ENCODE results near the gene SNAPC4. TPM values are rescaled to one million over a fixed set of nuclear protein-coding genes. Genes with fewer than 3 reads are reported as not detected.

The SNAPC4 gene
- total RNA-seq, 1 experiment from 2014 or later, result 13.3 TPM

DNA sequence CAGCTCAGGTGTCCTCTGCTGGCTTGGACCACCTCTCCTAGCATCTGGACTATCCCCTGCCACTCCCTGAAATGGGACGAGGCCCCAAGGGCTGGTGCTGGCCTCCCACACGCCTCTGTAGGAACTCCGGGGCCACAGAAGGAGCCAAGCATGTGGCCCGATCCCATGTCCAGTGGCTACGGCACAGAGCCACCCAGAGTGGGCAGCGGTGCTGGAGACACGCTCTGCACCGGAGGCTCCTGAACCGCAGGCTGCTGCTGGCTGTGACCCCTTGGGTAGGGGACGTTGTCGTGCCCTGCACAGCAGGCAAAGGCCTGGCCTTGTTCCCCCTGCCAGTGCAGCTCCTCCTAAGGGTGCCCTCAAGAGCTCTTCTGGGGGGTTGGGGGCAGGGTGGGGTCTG is 20.1 kb downstream of the SNAPC4 start:
- peaks cover 16% of the 10 kb centered on the region for H3K36me3 ChIP-seq (replicated peaks; ENCODE audit: control insufficient read depth, insufficient read depth, low read length)
- H3K4me3 ChIP-seq (ENCODE audit: insufficient read depth, low read depth, low read length), result no peak overlapping the region
- no peak for DNase-seq
- H3K27me3 ChIP-seq (ENCODE audit: control insufficient read depth, insufficient read depth, low read length), result no peaks in the 10 kb centered on the region

- DNase-seq, result no peak
- Histone ChIP-seq H3K36me3 (replicated peaks; ENCODE audit: control insufficient read depth, insufficient read depth, low read length) (peaks cover 16% of the 10 kb centered on the region), H3K4me3 (ENCODE audit: insufficient read depth, low read depth, low read length) (no peak overlapping the region), H3K27me3 (ENCODE audit: control insufficient read depth, insufficient read depth, low read length) (no peaks in the 10 kb centered on the region)
These were observed 20.6 kb downstream of the SNAPC4 start for GRCh38 chr9:136379401-136379800.

- peaks cover 14% of the 10 kb centered on the region for H3K36me3 ChIP-seq (replicated peaks; ENCODE audit: control insufficient read depth, insufficient read depth, low read length)
- no peaks in the 10 kb centered on the region for H3K27me3 ChIP-seq (ENCODE audit: control insufficient read depth, insufficient read depth, low read length)
- no peak for DNase-seq
- no peak overlapping the region for H3K4me3 ChIP-seq (ENCODE audit: insufficient read depth, low read depth, low read length)
These were observed 21.0 kb downstream of the SNAPC4 start for GRCh38 chr9:136379003-136379287.

DNA sequence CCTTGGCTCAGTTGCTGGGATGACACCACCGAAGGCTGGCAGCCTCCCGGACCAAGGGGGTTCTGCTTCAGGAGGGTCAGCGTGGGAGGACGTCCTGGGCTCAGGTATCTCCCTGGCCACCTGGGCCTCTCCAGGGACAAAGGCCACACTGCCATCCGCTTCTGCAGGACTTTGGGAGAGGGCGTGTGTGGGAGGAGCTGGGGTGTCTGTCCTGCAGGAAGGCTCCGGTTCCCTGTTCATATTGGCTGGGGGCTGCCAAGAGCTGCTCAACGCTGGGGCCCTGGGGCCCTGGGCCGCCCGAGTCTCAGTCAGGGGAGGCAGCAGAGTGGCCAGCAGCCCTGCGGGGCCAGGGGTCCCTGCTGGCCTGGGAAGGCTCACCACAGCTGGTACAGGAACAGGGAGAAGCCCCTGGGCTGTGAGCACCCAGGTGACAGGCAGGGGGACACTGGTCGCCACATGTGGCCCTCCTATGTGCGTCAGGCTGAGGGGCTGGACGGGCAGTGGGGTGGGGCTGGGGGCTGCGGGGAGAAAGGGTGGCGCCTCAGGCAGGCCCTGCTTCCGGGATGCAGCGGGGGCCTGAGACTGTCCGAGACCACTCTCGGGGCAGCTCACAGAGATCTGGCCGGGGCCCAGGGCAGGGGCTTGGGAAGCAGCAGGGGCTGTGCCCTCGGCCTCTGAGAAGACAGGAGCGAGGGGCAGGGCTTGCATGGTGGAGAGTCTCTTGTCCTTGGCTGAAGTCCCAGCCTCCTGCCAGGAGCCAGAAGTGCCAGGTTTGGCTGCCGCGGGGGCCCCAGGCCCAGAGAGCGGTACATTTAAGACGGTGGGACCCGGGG is 21.6 kb downstream of the SNAPC4 start:
- no peak for DNase-seq
- H3K4me3 ChIP-seq (ENCODE audit: insufficient read depth, low read depth, low read length), result no peak overlapping the region
- H3K27me3 ChIP-seq (ENCODE audit: control insufficient read depth, insufficient read depth, low read length), result no peaks in the 10 kb centered on the region
- peaks cover 14% of the 10 kb centered on the region for H3K36me3 ChIP-seq (replicated peaks; ENCODE audit: control insufficient read depth, insufficient read depth, low read length)

GRCh38 chr9:136377341-136378169 is 22.4 kb downstream of the SNAPC4 start:
- H3K36me3 ChIP-seq (replicated peaks; ENCODE audit: control insufficient read depth, insufficient read depth, low read length), result peaks cover 11% of the 10 kb centered on the region
- no peak for DNase-seq
- no peaks in the 10 kb centered on the region for H3K27me3 ChIP-seq (ENCODE audit: control insufficient read depth, insufficient read depth, low read length)

GRCh38 chr9:136376457-136376856 is 23.5 kb downstream of the SNAPC4 start:
- peaks cover 6% of the 10 kb centered on the region for H3K36me3 ChIP-seq (replicated peaks; ENCODE audit: control insufficient read depth, insufficient read depth, low read length)
- no peak for DNase-seq
- no peak overlapping the region for H3K4me3 ChIP-seq (ENCODE audit: insufficient read depth, low read depth, low read length)
- no peaks in the 10 kb centered on the region for H3K27me3 ChIP-seq (ENCODE audit: control insufficient read depth, insufficient read depth, low read length)

More at GRCh38 chr9:136377341-136378169, 22.4 kb downstream of the SNAPC4 start:
- H3K4me3 ChIP-seq (ENCODE audit: insufficient read depth, low read depth, low read length), result no peak overlapping the region

DNA sequence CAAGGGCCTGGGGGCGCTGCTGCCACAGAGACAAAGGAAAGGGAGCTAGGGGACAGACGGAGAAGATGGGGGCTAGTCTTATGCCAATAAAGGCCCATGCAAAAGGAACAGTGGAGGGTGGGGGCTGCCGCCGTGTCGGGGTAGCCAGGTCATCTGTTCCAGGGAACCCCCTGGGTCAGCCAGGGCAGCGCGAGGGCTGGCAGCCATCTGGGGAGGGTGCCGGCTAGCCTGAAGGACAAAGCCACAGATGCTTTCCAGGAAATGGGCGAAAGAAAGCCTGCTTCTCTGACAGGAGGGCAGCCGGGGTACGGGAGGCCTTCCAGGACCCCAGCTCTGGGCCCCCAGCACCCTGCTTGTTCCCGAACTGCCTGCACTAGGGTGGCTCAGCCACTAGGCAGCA is 24.9 kb downstream of the SNAPC4 start:
- Histone ChIP-seq H3K4me3 (ENCODE audit: insufficient read depth, low read depth, low read length) (no peak overlapping the region), H3K27me3 (ENCODE audit: control insufficient read depth, insufficient read depth, low read length) (no peaks in the 10 kb centered on the region), H3K36me3 (replicated peaks; ENCODE audit: control insufficient read depth, insufficient read depth, low read length) (peaks cover 2% of the 10 kb centered on the region; the same call in 1 of the 2 replicates)
- no peak for DNase-seq

GRCh38 chr9:136374183-136374575 is 25.8 kb downstream of the SNAPC4 start:
- H3K27me3 ChIP-seq (ENCODE audit: control insufficient read depth, insufficient read depth, low read length), result no peaks in the 10 kb centered on the region
- DNase-seq, result no peak
- H3K36me3 ChIP-seq (replicated peaks; ENCODE audit: control insufficient read depth, insufficient read depth, low read length), result peaks cover under 1% of the 10 kb centered on the region; the same call in 1 of the 2 replicates
- no peak overlapping the region for H3K4me3 ChIP-seq (ENCODE audit: insufficient read depth, low read depth, low read length)

- Histone ChIP-seq H3K36me3 (replicated peaks; ENCODE audit: control insufficient read depth, insufficient read depth, low read length) (no peaks in the 10 kb centered on the region; the same call in 1 of the 2 replicates), H3K4me3 (ENCODE audit: insufficient read depth, low read depth, low read length) (no peak within 1 kb of the TSS), H3K27me3 (ENCODE audit: control insufficient read depth, insufficient read depth, low read length) (no peaks in the 10 kb centered on the region)
- no peak for DNase-seq
These were observed 26.4 kb downstream of the SNAPC4 start, which contains the start of gene CARD9 for GRCh38 chr9:136373300-136374182. Gene CARD9 (minus strand): TSS chr9:136373669. CDS start chr9:136372078, 1,591 bp downstream.

GRCh38 chr9:136372561-136373299 is 27.2 kb downstream of the SNAPC4 start:
- no peaks in the 10 kb centered on the region for H3K36me3 ChIP-seq (replicated peaks; ENCODE audit: control insufficient read depth, insufficient read depth, low read length)
- H3K4me3 ChIP-seq (ENCODE audit: insufficient read depth, low read depth, low read length), result no peak overlapping the region
- H3K27me3 ChIP-seq (ENCODE audit: control insufficient read depth, insufficient read depth, low read length), result no peaks in the 10 kb centered on the region
- peak; percentile 83 for DNase-seq

- Histone ChIP-seq H3K36me3 (replicated peaks; ENCODE audit: control insufficient read depth, insufficient read depth, low read length) (no peaks in the 10 kb centered on the region), H3K4me3 (ENCODE audit: insufficient read depth, low read depth, low read length) (no peak overlapping the region), H3K27me3 (ENCODE audit: control insufficient read depth, insufficient read depth, low read length) (no peaks in the 10 kb centered on the region)
- no peak for DNase-seq
These were observed 28.0 kb downstream of the SNAPC4 start for GRCh38 chr9:136372006-136372405.

DNA sequence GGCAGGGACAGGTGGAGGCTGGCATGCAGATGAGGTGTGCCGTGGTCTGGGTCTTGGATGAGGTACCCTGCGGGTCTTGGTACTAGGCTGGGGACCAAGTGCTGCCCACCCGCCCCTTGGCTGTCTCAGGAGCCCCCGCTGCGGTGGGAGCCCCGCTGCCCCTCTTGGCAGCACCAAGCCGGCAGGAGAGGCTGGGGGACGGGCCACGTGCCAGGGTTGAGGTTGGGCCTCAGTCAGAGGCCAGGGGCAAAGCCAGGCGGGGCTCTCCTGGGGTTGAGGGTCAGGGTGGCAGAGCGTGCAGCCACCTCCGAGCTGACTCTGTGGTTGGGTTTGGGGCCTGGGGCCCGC is 28.5 kb downstream of the SNAPC4 start:
- DNase-seq, result no peak
- Histone ChIP-seq H3K4me3 (ENCODE audit: insufficient read depth, low read depth, low read length) (no peak overlapping the region), H3K27me3 (ENCODE audit: control insufficient read depth, insufficient read depth, low read length) (no peaks in the 10 kb centered on the region), H3K36me3 (replicated peaks; ENCODE audit: control insufficient read depth, insufficient read depth, low read length) (no peaks in the 10 kb centered on the region)

DNA sequence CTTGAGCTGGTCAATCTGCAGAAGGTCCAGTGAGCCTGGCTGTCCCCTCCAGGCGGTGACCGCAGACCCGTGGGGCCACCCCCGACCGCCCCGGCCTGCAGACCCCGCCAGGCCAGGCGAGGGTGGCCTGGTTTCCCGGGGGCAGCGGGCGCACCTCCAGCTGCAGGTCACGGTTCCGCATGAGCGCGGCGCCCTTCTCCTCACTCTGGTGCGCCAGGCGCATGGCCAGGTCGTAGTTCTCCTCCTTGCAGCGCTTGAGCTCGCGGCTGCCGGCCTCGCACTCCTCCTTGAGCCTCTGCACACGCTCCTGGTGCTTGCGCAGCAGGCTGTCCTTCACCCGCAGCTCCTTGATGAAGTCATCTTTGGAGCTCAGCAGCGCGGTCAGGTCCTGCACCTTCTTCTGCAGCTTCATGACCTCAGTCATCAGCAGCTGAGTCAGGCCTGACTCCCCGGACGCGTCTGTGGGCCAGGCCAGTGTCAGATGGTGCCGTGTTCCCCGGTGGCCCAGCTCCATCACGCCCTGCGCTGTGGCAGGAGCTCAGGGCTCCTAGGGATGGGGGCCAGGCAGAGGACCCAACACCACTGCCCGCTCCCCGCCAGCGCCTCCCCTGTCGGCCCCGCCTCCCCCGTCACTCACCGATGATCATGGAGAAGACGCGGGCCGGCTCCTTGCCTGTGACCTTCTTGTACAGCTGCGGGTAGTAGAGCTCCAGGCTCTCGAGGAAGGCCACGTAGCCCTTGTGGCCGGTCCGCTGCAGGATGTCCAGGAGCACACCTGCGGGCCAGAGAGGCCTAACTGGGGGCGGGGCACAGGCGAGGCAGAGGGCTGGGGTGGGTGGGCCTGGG is 29.1 kb downstream of the SNAPC4 start:
- Histone ChIP-seq H3K36me3 (replicated peaks; ENCODE audit: control insufficient read depth, insufficient read depth, low read length) (no peaks in the 10 kb centered on the region), H3K27me3 (ENCODE audit: control insufficient read depth, insufficient read depth, low read length) (no peaks in the 10 kb centered on the region), H3K4me3 (ENCODE audit: insufficient read depth, low read depth, low read length) (no peak overlapping the region)
- DNase-seq, result peak; percentile 60

Data from H7 (cell line).